ENCODE results near the gene PCBD2. TPM values are rescaled to one million over a fixed set of nuclear protein-coding genes. Genes with fewer than 3 reads are reported as not detected.
"Not testable (repeated sequence)": the region's sequence is repeated elsewhere in the genome, so short reads cannot be mapped to it uniquely, and the experiment has no call there.

Gene PCBD2
- polyA plus RNA-seq, 3 donors, result 8.1 to 23.0 (median 16.5) TPM

GRCh38 chr5:134902071-134902801 lies 2.7 kb upstream of the PCBD2 start:
- no peak for DNase-seq

DNA sequence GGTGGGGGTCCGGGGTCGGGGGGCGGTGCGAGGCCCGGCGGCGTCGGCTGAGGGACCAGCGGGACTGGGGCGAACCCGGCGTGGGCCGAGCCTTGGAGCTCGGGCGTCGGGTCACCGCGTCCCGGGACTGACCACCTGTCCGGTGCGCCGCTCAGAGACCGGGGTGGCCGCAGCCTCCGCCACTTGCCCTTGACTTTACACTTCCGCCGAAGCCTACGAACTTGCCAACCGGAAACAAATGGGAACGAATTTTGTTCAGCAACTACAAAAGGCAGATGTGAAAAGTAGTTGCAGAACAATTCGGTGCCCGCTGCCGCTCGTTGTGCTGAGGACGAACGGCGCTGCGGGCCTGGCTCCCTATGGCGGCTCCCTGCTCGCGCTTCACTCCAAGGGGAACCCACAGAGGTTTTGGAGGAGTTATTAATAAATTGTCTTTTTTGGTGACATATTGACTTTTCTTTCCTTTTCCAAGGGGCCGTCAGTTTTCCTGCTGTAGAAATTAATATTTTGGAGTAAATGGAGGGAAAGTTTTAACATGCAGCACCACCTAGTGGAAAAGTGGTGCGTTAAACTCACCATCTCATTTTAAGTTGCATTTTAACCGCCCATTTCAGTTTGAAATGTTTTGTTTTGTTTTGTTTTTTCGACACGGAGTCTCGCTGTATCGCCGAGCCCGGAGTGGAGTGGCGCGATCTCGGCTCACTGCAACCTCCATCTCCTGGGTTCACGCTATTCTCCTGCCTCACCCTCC lies 490 bp downstream of the PCBD2 start:
- DNase-seq, result peak; percentile 82

- no peak for DNase-seq
These were observed 1.9 kb downstream of the PCBD2 start for GRCh38 chr5:134906811-134907210.

GRCh38 chr5:134910752-134911151 lies 5.8 kb downstream of the PCBD2 start:
- not testable (repeated sequence) for DNase-seq

DNA sequence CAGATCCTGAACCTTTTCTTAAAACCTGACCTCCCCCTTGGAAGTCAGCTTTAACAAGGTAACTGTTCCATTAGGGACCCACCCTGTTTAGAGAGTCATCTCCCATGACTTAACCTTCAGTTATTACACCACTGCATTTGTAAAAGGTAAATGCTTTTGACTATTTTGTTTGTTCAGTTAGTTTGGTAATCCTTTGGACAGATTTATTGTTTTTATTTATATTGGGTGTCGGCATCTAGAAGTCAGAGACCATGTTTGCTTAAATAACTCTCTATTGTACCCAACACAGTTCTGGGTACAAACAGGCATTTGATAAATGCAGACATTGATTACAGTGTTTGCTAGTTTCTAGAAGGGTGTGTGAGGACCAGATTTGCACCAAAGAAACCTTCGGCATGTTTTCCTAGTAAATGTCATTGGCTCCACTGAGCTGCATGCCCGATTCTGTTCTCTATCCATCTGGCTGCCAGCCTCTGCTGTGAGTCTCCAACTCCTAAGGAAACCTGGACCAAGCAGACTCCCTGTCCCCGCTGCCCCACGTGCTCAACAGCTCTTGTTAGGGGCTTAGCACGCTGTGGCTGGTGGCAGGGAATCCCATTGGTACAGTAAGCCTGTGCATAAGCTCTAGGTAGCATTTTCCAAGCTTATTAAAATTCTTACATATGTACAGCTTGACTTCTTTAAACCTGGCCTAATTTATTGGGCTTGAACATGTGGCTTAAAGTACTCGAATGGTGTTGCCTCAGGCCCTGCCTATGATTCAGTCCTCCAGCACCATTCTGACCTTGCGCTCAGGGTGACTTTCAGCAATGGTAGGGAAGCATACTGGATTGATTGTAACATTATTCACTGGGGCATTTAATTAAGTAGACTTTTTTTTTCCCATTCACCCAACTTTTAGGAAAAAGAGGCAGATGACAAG lies 6.6 kb downstream of the PCBD2 start:
- no peak for DNase-seq

- DNase-seq, result no peak
These were observed 8.3 kb downstream of the PCBD2 start for GRCh38 chr5:134913254-134913653.

- DNase-seq, result no peak
These were observed 8.9 kb downstream of the PCBD2 start for GRCh38 chr5:134913795-134914194.

DNA sequence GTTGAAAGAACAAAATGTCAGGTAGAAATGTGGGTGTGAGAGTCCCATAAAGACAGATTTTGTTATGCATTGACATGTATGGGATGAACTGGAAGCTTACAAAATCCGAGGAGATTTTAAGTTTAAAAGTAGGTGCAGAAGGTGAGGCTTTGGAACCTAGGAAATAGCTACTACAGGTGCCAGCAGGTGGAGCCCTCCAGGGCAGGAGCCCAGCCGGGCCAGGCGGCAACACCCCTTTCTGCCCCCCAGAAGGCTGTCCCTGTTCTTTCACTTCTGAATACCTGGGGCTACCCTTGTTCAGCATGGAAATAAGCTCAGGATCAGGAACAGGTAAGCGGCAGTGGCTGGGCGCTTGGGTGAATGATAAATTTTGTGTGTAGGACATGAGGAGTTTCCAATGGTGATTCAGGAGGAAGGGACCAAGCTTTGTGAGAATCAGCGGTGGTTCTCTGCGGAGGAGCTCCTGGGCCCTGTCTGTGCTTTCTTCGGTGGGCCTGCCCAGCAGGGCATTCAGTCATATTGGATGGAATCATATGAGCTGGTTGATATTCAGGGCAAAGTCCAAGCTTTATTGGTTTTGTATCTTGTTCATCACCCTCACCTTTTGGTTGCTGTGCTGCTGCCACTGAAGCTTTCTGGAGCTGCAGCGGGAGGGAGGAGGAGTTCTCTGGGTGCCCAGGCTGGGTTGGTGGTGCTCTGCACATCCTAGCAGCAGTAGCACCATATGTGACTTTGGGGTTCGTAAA lies 12.3 kb downstream of the PCBD2 start:
- DNase-seq, result no peak

- DNase-seq, result no peak
These were observed 13.9 kb downstream of the PCBD2 start for GRCh38 chr5:134918861-134919260.

GRCh38 chr5:134920848-134921575 lies 16.1 kb downstream of the PCBD2 start:
- DNase-seq, result no peak

DNA sequence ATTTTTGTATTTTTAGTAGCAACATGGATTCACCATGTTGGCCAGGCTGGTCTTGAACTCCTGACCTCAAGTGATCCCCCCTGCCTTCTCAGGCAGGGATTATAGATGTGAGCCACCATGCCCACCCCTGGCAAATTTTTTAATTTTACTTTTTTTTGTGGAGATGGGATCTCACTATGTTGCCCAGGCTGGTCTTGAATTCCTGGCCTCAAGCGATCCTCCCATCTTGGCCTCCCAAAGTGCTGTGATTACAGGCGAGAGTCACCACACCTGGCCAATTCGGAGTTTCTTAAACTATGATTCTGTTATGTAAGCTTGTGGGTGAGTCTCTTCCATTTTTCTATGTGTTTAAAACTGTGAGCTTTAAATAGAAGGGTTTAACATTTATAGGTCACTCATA lies 27.6 kb downstream of the PCBD2 start:
- no peak for DNase-seq

DNA sequence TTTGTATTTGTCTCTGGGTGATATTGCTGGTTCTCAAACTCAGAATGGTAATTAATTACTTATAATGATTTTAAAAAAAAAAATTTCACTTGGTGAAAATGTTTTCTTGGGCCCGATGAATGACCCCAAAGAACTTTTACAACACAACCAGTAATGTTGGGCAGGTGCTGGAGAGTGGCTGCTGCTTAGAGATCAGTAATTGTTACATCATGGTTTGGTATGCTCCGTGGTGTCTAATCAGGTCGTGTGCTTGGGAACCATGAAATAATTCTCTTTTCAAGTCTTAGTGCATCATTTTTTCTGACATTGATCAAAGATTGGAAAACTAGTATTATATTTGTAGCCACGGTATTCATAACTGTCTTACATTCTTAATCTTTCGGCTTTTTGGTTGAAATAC lies 29.3 kb downstream of the PCBD2 start:
- DNase-seq, result no peak

DNA sequence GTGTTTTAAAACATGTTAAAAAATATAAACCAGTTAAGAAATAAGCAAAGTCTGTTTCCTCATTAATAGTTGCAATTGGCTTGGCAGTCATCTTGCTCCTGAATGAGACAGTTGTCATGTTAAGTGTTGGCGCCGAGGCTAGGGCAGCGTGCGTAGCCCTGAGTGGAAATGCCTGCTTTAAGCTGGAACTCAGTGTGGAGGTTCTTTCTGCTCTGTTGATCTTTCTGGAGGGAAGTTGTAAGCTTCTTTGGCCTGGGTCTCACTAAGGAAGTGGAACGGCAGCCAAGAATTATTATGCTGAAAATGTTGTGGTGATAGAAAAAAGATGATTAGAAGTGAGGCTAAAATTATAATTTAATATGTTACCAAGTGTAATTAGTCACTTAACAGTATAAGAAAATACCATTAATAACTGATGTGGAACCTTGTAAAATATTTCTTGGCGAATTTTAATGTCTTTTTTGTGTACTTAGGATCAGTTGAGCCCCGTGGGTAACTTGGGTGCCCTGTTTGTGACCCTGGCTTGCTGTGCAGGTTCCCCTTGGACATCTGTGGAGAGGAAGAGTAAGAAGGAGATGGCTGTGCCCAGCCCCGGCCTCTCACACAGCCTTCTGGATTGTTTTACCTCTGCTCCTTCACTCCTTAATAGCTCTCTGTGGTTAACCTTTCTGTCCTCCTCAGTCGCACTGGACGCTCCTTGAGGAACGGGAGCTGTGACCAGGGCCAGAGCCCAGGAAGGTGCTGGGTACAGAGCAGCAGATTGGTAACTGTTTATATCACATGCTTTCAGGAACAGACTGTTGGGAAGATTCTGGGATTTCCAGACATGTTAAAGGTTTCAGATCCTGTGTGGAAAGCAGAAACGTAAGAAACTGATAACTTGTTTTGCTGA lies 31.0 kb downstream of the PCBD2 start:
- DNase-seq, result no peak

DNA sequence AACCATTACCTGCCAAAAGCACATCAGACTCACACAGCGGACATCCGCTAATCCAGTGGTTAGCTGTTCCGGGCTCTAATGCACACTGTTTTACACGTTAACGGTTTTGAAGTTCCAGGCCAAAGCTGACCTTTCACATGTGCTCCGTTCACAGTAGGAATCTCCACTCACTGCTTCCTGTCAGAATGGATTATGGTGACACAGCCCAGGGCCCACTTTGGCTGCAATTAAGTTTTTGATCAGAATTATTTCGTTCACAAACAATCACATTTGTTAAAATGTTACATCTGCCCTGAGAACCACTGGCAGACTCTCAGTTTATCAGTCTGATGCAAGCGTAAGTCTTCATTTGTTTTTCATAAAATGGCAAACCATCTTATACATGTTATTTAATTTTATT lies 32.6 kb downstream of the PCBD2 start:
- no peak for DNase-seq

DNA sequence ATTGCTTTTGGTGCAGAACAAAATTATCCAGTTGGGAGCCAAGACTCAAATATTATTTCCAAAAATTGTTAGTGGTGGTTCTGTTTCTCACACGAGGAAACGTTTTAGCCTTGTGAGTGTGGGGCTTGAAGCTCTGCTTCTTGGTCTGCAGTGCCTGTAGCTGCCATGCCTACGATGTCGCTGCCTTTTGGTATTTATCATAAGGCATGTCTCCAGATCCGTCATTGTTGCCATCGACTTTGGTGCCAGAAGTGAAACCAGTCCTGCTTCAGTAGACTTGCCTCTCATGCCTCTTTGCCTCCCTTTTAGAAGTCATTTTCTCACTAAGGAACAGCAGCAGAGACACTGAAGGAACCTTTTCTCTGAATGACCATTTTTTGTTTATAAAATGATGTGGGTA lies 33.1 kb downstream of the PCBD2 start:
- DNase-seq, result no peak

DNA sequence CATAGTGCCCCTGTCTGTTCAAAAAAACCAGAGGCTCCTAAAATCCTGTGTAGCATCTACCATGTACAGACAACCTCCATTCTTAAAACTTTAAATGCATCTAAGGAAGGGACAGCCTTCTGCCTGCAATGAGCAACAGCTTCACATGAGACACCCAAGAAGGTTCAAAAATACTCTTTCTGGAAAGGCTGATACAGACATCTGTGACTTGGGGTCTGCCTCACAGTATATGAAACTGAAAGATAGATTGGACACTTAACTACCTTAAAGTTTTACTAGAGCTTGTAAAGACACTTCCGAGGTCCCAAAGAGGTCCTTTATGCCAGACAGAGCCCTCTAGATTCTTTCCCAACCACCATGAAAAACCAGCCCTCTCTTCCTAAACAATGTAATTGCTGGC lies 34.6 kb downstream of the PCBD2 start:
- DNase-seq, result no peak

DNA sequence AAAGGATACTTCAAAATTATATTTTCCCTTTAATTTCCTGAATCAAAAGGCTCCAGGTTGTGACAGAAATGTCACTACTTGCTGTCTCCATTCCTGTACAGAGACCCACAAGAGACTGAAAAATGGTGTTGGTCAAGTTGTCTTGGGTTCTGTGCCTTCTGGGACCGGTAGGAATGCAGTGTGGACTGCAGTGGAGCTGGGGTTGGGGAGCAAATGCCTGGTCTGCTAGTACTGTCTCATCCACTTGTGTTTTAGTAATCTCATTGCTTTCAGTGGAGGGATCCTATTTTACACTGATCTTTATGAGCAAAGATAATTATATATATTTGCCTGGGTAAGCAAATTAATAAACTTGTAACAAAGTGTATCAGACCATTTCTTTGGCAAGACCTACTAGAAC lies 38.6 kb downstream of the PCBD2 start:
- no peak for DNase-seq

GRCh38 chr5:134944630-134945029 lies 39.7 kb downstream of the PCBD2 start:
- no peak for DNase-seq

- DNase-seq, result no peak
These were observed 40.1 kb downstream of the PCBD2 start for GRCh38 chr5:134945041-134945440.

DNA sequence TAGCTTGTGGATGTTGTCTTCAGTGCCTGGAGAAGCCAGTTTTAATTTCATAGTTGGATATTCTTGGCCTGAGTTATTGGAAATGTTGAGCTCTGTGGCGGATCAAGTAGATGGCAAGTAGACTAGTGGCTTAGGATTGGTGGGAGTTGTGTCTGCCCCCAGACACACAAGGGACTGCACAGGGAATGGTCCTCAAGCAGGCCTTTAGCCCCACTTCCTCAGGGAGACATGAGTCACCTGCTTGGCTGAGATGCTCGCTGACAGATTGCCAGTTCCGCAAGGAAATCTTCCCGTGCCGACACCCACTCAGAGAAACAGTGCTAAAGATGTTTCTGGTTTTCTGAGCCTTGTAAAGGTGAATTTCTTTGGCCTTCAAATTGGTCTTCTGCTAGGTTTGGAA lies 44.0 kb downstream of the PCBD2 start:
- DNase-seq, result no peak

Measured in renal pelvis (tissue), 4 donors.